Measurements from ENCODE around the gene FBXO33.

FBXO33 gene

DNA sequence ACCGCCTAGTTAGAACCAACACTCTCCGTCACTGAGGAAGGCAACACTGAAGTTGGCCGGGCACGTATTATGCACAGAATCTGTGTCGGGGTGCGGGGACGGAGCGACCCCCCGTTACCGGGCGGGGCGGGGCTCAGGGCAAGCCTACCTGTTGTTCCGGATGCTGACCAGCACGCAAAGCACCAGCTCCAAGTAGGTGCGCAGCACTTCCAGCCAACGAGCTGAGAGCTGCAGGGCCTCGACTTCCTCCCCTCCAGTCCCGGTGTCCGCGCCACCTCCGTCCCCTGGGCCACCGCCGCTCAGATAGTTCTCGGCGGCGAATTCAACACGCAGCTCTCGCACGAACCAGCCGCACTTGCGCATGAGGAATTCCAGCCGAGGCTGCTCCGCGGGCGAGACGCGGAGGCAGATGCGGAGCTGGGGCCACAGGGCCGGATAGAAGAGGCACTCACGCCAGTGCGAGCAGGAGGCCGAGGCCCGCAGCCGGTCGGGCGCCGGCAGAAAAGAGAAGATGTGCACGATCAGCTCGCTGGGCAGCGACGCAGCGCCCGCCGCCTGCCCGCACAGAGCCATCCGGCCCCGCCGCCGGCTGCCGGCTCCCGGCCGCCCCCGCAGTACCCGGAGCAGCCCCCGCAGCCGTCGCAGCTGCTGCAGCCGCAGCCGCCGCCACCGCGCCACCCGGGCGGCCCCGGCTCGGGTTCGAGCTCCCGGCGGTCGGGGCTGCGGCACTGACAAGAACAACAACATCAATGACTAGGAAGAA is 636 bp downstream of the FBXO33 start:
- DNase-seq (ENCODE audit: low spot score) = peak; percentile 69

DNA sequence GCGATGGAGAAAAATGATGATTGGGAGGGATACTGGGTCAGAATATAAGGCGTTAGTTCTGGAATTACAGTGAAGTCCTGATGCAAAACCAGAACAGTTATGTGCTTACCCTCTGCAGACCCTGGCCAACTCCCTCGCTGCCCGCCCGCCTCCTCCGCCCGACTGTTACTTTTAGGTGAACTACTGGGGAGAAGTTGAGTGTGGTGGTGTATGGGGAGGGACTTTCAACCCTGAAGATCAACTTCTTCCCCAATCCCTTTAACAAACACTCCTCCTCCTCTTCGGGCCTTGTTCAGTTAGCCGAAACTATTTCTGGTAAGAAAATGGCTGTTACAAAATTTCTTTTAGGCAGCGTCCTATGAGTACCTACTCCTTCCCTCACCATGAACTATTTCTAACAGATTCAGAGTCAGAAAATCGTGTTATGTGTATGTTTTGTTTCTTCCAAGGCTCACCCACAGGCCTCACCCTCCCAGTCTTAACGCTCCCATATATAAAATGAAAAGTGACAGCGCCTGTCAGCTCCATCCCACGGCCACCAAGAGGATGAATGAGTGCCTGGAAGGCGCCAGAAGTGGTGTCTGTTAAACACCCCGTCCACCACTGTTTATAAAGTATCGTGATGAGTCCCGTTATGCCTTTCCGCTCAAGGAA is 1.3 kb downstream of the FBXO33 start:
- no peak for DNase-seq (ENCODE audit: low spot score)

DNA sequence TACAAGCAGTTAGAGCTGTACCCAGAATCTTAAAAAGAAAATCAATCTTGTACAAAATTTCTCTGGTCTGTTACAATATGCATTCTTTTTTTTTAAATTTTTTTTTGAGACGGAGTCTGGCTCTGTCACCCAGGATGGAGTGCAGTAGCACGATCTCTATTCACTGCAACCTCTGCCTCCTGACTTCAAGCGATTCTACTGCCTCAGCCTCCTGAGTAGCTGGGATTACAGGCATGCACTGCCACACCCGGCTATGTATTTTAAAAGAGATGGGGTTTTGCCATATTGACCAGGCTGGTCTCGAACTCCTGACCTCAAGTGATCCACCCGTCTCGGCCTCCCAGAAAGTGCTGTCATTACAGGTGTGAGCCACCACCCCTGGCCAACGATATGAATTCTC is 4.1 kb downstream of the FBXO33 start:
- no peak for DNase-seq (ENCODE audit: low spot score)

DNA sequence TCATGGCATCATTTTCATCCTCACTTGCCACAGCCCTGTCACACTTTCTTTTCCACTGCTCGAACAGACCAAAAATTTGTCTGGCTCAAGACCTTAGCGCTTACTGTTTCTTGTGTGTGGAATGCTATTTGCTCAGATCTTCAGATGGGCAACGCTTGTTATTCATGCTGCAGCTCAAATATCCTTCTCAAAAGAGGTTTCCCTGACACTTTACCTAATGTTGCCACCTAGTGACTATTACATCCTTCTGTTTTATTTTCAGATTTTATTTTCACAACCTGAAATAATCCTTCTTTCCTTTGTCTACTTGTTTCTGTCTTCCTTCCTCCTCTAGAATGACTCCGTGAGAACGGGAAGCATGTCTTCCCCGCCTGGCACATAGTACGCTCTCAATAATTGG is 5.6 kb downstream of the FBXO33 start:
- DNase-seq (ENCODE audit: low spot score) = no peak

DNA sequence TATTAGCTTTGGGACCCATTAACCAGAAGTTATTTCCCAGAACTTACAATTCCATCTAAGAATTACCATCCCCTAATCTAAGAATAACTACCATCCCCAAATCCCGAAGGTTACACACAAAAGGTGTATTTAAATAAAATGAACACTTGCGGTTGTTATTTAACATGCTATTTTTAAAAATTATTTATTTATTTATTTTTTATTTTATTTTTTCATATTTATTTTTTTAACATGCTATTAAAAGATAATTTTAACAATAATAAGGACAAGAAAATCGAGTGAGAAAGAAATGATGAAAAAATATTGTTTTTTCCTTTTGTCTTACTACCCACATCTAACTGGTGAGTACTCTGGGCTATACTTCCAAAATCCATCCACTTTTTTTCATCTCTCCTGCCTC is 6.3 kb downstream of the FBXO33 start:
- no peak for DNase-seq (ENCODE audit: low spot score)

DNA sequence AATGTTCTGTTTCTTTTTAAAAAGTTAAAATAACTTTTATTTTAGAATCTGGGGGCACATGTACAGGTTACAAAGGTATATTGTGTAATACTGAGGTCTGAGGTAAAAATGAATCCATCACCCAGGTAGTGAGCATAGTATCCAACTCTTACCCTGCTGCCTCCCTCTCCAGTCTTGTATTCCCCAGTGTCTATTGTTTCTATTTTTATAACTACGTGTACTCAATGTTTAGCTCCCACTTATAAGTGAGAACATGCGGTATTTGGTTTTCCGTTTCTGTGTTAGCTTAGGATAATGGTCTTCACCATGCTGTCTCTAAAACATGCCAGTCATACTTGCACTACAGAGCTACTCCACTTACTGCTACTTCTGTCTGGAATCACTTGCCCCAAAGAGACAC is 8.4 kb downstream of the FBXO33 start:
- DNase-seq (ENCODE audit: low spot score) = no peak

DNA sequence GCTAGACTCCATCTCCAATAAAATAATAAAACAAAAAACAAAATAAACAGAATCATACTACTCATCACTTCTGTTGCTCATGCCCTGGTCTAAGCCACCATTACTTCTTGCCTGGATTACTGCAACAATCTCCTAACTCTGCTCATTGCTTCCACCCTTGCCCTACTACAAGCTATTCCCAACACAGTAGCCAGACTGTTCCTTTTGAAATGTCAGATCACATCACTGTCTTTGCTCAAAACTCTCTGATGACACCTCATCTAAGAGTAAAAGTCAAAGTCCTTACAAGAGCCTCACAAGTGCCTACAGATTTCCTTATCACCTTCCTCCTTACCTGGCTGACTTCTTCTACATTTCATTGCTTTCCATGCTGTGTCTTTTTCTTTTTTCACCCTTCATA is 10.0 kb downstream of the FBXO33 start:
- DNase-seq (ENCODE audit: low spot score) = no peak

DNA sequence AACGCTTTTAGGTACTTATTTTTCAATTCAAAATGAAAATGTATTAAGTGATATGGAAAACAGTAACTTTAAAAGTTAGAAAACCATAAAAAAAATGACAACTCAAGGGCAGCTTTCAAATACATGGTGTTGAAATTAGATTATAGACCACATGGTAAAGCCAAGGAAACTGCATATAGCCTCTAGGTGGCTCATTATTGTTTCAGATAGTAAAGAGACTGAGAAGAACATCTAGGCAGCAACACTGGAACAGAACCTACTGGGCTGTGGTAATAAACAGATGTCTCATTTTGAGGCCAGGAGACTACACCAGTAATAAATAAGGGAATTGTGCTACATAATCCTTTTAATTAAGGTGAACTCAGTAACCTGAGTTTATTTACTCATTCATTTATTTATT is 13.0 kb downstream of the FBXO33 start:
- no peak for DNase-seq (ENCODE audit: low spot score)

DNA sequence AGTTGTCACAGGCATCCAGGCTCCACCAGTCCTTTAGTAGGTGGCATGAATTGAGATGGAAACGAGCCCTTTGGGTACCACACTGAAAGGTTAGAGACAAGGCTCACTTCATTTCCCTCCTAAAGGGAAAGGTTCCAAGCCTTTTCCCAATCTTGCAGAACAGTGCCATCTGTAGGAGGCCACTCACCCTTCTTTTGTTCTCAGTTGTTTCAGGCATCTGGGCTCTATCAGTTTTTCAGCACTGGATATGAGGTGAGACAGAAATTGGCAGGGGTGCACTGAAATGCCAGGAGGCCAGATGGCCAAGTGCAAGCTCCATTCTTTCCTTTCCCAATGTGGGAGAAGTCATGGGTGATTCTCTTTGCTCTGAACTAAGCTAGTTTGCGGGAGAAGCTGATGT is 15.2 kb downstream of the FBXO33 start:
- DNase-seq (ENCODE audit: low spot score) = no peak

DNA sequence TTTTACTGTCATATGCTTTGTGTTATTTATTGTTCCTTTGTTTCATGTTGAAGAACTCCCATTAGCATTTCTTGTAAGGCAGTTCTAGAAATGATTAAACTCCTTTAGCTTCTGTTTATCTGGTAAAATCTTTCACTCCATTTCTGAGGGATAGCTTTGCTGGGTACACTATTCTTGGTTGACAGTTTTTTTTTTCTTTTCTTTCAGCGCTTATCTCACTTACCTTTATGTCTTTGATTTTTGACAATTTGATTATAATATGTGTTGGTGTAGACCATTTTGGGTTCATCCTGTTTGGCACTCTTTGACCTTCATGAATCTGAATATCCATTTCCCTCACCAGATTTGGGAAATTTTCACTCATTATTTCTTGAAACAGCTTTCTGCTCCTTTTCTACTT is 16.2 kb downstream of the FBXO33 start:
- no peak for DNase-seq (ENCODE audit: low spot score)

DNA sequence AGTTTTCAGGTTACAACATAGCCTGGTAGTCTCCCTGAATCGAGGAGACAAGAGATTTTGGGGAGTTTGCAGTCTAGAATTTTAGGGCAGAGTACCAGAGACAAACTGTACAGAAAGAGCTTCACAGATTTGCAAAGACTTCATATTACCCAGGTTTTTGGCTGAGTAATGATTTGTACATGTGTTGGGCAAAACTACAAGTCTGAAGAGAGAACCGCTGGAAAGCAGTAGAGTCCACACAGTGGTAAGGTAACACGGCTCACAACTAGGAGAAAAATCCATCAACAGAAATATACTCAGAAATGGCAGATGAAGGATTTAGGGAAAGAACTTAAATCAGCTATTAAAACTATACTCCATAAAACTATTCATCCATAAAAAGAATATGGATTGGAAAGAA is 25.7 kb downstream of the FBXO33 start:
- no peak for DNase-seq (ENCODE audit: low spot score)

DNA sequence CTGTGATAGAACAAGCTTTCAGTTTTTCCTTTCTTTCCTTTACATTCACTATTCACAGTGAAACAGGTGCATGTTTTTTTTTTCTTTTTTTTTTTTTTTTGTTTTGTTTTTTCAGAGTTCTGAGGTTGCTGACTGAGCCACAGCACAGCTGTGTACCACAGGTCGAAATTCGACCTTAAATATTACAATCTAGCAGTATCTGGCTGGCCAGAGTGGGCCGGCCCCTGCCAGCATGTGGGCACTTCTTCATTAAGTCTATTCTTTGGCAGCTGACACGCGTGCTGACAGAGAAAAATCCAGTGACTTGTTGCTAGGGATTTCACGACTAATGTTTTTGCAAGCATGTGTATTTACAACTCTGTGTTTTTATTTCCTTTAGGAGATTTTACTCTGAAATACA is 33.9 kb downstream of the FBXO33 start:
- DNase-seq (ENCODE audit: low spot score) = no peak

DNA sequence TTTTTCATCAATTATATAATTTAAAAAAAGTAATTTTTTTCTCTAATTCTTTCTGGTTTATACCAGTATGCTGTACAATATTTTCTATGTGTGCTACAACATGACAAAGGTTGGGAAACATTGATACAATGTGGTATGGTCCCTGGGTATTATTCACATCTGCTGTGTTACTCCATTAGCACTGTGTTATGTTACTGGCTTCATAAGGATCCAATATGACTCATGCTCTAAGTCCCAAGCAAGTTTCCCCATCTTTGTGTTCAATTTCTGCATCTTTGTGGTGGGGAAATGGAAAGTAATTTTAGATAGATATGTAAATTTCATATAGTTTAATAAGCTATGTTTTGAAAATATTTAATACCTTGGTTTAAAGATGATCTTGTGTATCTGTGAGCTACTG is 35.8 kb downstream of the FBXO33 start:
- no peak for DNase-seq (ENCODE audit: low spot score)

DNA sequence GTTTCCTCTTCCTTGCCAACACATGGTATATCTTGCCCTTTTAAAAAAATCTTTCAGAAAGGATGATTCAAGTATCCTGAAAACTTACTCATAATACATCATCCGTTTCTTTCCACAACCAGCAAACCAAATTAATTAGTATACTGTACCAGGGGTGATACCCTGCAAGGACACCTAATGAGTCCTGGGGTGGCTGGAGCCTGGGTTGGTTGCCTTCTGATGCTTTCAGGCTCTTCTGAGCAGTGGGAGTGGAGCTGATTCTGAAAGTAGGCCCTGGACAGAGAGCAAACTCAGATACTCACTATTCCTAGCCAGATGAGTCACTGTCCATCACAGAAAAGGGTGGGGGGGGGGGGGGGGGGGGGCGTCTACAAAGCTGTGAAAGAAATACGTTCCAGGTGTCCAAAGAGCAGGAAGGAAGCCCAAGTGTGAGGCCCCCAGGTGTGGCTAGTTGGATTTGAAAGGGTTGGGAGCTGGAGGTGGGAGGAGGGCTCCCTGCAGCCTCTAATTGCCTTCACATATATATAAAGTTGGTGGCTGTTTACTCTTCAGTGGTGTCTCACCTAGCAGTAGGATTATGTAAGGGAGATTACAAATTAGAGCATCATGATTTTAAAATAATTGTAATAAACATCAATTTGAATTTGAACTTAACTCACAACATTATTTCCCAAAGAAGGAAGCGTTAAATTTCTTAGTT is 36.5 kb downstream of the FBXO33 start:
- DNase-seq (ENCODE audit: low spot score) = no peak

DNA sequence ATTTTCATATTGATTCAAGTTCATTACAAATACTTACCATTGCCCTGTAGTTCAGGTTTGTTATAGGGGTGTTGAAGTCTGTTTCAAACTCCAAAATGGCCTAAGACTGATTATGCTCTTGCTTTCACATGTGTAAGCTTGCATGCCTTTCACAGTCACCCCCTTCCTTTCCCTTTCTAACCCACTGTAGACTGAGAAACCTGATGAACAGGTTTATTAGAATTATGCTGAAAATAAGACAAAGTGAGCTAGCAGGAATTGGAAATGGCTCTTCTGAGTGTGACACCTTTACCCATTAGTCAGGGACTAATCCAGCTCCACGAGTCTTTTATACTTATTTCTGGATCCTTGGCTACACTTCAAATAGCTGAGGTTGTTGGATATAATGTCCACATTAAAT is 38.9 kb downstream of the FBXO33 start:
- no peak for DNase-seq (ENCODE audit: low spot score)

DNA sequence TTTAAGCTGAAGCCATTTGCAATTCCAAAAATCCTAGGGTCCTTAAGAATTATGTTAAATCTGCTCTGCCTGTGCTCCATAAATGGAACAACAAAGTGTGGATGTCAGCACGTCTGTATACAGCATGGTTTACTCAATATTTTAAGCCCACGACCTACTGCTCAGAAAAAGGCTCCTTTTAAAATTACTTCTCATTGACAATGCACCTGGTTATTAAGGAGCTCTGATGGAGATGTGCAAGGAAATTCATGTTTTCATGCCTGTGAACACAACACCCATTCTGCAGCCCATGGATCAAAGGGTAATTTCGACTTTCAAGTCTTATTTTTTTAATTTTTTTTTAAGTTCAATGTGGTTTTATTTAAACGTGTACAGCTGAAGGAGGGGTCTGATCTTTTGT is 48.1 kb downstream of the FBXO33 start:
- DNase-seq (ENCODE audit: low spot score) = no peak

DNA sequence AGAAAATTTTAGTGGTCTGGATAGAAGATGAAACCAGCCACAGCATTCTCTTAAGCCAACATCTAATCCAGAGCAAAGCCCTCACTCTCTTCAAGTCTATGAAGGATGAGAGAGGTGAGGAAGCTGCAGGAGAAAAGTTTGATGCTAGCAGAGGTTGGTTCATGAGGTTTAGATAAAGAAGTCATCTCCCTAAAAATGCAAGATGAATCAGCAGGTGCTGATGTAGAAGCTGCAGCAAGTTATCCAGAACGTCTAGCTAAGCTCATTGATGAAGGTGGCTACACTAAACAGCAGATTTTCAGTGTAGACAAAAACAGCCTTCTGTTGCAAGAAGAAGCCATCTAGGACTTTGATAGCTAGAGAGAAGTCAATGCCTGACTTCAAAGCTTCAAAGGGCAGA is 48.5 kb downstream of the FBXO33 start:
- no peak for DNase-seq (ENCODE audit: low spot score)

DNA sequence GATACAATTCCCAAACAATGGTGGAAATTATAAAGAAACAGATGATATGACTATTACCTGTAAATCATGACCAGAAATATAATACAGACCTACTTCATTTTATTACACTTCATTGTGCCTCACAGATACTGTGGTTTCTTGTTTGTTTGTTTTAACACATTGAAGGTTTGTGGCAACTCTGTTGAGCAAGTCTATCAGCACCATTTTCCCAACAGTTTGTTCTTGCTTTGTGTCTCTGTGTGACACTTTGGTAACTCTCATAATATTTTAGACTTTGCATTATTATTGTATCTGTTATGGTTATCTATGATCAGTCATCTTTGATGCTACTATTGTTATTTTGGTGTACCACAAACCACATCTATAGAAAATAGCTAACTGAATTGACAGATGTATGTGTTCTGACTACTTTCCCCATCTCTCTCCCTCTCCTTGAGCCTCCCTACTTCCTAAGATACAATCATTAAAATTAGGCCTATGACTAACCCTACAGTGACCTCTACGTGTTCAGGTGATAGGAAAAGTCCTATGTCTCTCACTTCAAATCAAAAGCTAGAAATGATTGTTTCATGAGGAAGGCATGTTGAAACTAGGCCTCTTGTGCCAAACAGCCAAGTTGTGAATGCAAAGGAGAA is 49.1 kb downstream of the FBXO33 start:
- DNase-seq (ENCODE audit: low spot score) = no peak

DNA sequence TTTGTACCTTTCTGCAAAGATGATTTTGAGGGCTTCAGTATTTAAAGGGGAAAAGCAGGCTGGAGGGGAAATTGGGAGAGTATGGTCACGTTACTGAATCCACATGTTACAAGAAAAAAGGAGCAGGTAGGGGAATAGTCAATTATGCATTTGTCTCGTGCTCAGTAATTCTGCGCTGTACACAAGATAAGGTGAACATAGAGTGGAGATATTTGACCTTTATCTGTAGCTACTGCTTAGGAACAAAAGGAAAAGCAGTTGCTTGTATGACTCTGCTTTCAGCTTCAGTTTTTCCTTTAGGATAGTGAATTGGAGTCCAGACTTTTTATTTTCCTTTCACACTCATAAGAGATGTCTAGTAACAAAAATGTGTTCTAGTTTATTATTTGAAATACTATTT is 49.8 kb downstream of the FBXO33 start:
- DNase-seq (ENCODE audit: low spot score) = no peak

DNA sequence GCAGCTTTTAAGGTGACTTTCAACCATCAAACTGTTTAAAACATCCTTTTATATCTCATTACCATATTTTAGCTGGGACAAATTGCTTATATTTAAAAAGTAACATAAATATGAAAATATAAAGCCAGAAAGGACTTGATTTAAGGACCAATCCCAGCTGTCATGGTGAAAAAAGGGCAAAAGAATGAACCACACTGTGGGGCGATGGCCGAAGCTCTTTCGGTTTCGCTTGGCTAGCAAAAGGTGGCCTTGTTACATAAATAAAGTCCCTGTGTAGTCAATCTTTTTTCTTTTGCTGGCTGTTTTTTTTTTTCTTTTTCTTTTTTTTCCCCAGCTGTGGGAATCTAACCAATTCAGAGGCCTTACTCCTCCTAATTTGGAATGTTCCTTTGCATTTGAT is 50.9 kb downstream of the FBXO33 start:
- DNase-seq (ENCODE audit: low spot score) = no peak

DNA sequence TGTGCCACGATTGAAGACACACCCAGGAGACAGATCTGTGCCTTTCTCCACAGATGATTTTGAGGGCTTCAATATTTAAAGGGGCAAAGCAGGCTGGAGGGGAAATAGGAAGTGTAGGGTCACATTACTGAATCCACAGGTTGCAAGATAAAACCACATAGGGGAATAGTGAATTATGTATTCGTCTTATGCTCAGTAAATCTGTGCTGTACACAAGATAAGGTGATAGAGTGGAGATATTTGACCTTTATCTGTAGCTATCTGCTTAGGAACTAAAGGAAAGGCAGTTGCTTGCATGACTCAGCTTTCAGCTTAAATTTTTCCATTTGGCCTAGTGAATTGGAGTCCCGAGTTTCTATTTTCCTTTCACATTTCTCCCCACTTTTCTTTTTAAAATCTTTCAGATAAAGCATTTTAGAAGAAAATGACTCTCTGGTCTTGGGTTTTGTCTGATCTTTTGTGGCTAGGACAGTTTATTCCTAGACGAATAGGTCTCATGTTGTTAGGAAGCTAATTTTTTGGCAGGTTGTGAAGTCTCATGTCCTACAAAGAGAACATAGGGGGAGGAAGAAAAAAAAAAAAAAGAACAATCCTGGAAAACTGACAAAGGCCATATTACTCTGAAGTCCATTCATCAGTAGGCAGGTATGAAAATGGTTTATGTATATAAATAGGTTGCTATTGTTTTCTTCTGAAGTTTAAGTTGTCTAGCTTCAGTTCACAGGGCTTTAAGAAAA is 55.4 kb downstream of the FBXO33 start:
- DNase-seq (ENCODE audit: low spot score) = no peak

DNA sequence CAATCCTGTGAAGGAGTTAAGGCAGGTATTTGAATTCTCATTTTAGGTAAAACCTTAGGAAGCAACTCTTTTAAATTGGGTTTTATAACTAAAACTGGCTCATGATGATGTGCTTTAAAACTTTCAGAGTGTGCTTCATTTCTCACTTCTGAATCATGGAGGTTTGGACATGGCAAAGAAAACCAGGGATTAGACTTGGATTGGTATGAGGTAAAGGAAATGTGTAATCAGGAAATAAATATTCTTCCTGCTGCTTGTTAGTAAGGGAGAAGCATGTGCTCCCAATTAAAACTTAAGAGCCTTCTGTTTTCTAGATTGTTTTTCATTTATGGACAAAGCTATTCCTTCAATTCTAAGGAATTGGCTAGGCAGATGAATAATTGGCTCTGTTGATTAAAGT is 57.4 kb downstream of the FBXO33 start:
- no peak for DNase-seq (ENCODE audit: low spot score)
